Right atrium auricular region (tissue), 2 donors: ENCODE results near the gene BRD4. TPM values are rescaled to one million over a fixed set of nuclear protein-coding genes. Genes with fewer than 3 reads are reported as not detected.
"Not testable (repeated sequence)": the region's sequence is repeated elsewhere in the genome, so short reads cannot be mapped to it uniquely, and the experiment has no call there.

ENCODE experiments used
- DNase-seq: peaks from one replicate; pipeline ENCODE4 v3.0.0-alpha.2; 2019; ENCODE audit warnings: low spot score
- H3K27ac ChIP-seq, 2 donors: fragments of 200-600 bp; sonication (generic); 1 replicate in 1 of 2; 2 replicates in 1 of 2; pipeline ENCODE4 v1.5.1; 2016 to 2019
- H3K27me3 ChIP-seq, 2 donors: fragments of 200-600 bp; sonication (generic); one replicate each; pipeline versions ENCODE4 v1.5.1 to v1.6.0; 2017 to 2019
- H3K36me3 ChIP-seq: fragments of 200-600 bp; sonication (generic); one replicate; pipeline ENCODE4 v1.5.1; 2016
- H3K4me1 ChIP-seq, 2 donors: fragments of 200-600 bp; sonication (generic); one replicate each; pipeline versions ENCODE4 v1.5.1 to v1.6.0; 2017 to 2019
- H3K4me3 ChIP-seq, 2 donors: fragments of 200-600 bp; sonication (generic); 1 replicate in 1 of 2; 2 replicates in 1 of 2; pipeline ENCODE4 v1.5.1; 2017 to 2019; ENCODE audit warnings: mild to moderate bottlenecking in 1 of 2, moderate library complexity in 1 of 2
- H3K9me3 ChIP-seq, 2 donors: fragments of 200-600 bp; sonication (generic); one replicate each; pipeline ENCODE4 v1.5.1; 2019
- CTCF ChIP-seq, 2 donors: fragments of 200-600 bp; sonication (generic); IDR thresholded peaks; one replicate each; pipeline ENCODE4 v1.5.1; 2019; ENCODE audit warnings: antibody characterized with exemption in 2 of 2
- total RNA-seq, 2 donors: library from RNA; depleted of rRNA; stranded (reverse); fragments of >200 nt; gene quantifications; one replicate each; pipeline ENCODE4 v1.1.0, GENCODE V29; 2016

The BRD4 gene
- total RNA-seq, 2 donors from 2014 or later: 23.6 to 41.0 TPM

- Histone ChIP-seq H3K36me3 (peaks cover 75% of the 10 kb centered on the region), H3K4me1 (no peaks in the 10 kb centered on the region), H3K27ac (no peak overlapping the region), H3K9me3 (no peaks in the 10 kb centered on the region), H3K27me3 (no peaks in the 10 kb centered on the region), H3K4me3 (no peak overlapping the region)
- DNase-seq: no peak
- TF ChIP-seq CTCF (IDR thresholded peaks at IDR 0.05): no peak
Observed at GRCh38 chr19:15357906-15358305, 25.6 kb upstream of the BRD4 start.

- H3K27me3 ChIP-seq: no peaks in the 10 kb centered on the region
- DNase-seq: no peak
- TF ChIP-seq CTCF (IDR thresholded peaks at IDR 0.05): no peak
- peaks cover 52% of the 10 kb centered on the region for H3K36me3 ChIP-seq
- H3K4me3 ChIP-seq: no peak overlapping the region
- no peaks in the 10 kb centered on the region for H3K9me3 ChIP-seq
- H3K27ac ChIP-seq: no peak overlapping the region
- H3K4me1 ChIP-seq: no peaks in the 10 kb centered on the region
Observed at GRCh38 chr19:15354566-15355296, 22.4 kb upstream of the BRD4 start.

GRCh38 chr19:15353908-15354307 is 21.6 kb upstream of the BRD4 start:
- no peak overlapping the region for H3K27ac ChIP-seq
- H3K4me1 ChIP-seq: no peaks in the 10 kb centered on the region
- DNase-seq: no peak
- H3K4me3 ChIP-seq: no peak overlapping the region
- no peak for TF ChIP-seq CTCF (IDR thresholded peaks at IDR 0.05)
- H3K36me3 ChIP-seq: peaks cover 48% of the 10 kb centered on the region
- H3K9me3 ChIP-seq: no peaks in the 10 kb centered on the region
- no peaks in the 10 kb centered on the region for H3K27me3 ChIP-seq

GRCh38 chr19:15352535-15352934 is 20.2 kb upstream of the BRD4 start:
- not testable (repeated sequence) for H3K27me3 ChIP-seq, DNase-seq, H3K9me3 ChIP-seq, H3K4me3 ChIP-seq, H3K27ac ChIP-seq, H3K4me1 ChIP-seq
- peaks cover 34% of the 10 kb centered on the region for H3K36me3 ChIP-seq

- not testable (repeated sequence) for H3K36me3 ChIP-seq, H3K4me3 ChIP-seq, H3K27ac ChIP-seq, DNase-seq, H3K4me1 ChIP-seq, H3K27me3 ChIP-seq, H3K9me3 ChIP-seq
Observed at GRCh38 chr19:15341328-15341727, 9.0 kb upstream of the BRD4 start.

GRCh38 chr19:15340086-15340485 is 7.7 kb upstream of the BRD4 start:
- peaks cover 0 to 20% of the 10 kb centered on the region in 2 donors for H3K4me1 ChIP-seq
- H3K36me3 ChIP-seq: peaks cover 1% of the 10 kb centered on the region
- no peak for DNase-seq
- H3K9me3 ChIP-seq: no peaks in the 10 kb centered on the region
- no peak for TF ChIP-seq CTCF (IDR thresholded peaks at IDR 0.05)
- H3K27ac ChIP-seq: no peak overlapping the region
- H3K4me3 ChIP-seq: no peak overlapping the region
- no peaks in the 10 kb centered on the region for H3K27me3 ChIP-seq

GRCh38 chr19:15337202-15337601 is 4.9 kb upstream of the BRD4 start:
- no peaks in the 10 kb centered on the region for H3K27me3 ChIP-seq
- H3K36me3 ChIP-seq: no peaks in the 10 kb centered on the region
- no peaks in the 10 kb centered on the region for H3K9me3 ChIP-seq
- H3K27ac ChIP-seq: peak overlapping the region; percentile 6 to 57
- H3K4me3 ChIP-seq: no peak overlapping the region
- no peak for TF ChIP-seq CTCF (IDR thresholded peaks at IDR 0.05)
- peaks cover 0 to 33% of the 10 kb centered on the region in 2 donors for H3K4me1 ChIP-seq
- no peak for DNase-seq

- not testable (repeated sequence) for DNase-seq, H3K9me3 ChIP-seq, H3K27me3 ChIP-seq, H3K4me3 ChIP-seq, H3K36me3 ChIP-seq
- Histone ChIP-seq H3K4me1 (peaks cover 0 to 34% of the 10 kb centered on the region in 2 donors), H3K27ac (peak overlapping the region; percentile 6 to 57)
Observed at GRCh38 chr19:15335992-15336391, 3.7 kb upstream of the BRD4 start.
